Spleen (tissue), 11 donors: ENCODE results near the gene GRIN3A. TPM values are rescaled to one million over a fixed set of nuclear protein-coding genes. Genes with fewer than 3 reads are reported as not detected.

ENCODE experiments used
- DNase-seq: peaks from one replicate; pipeline ENCODE4 v3.0.0-alpha.2; 2020
- H3K27ac ChIP-seq, 8 donors: fragments of 200-600 bp; sonication (generic) in 7 of 8; 1 replicate in 4 of 8; 2 replicates in 4 of 8; pipeline versions ENCODE4 v1.5.0 to v1.8.0; 2016 to 2021; ENCODE audit warnings: inconsistent platforms in 4 of 8, mild to moderate bottlenecking in 4 of 8, moderate library complexity in 1 of 8
- H3K27me3 ChIP-seq, 7 donors: fragments of 200-600 bp; sonication (generic) in 6 of 7; replicated peaks in 1 of 7; 1 replicate in 4 of 7; 2 replicates in 3 of 7; pipeline versions ENCODE4 v1.5.0 to v1.8.0; 2016 to 2021; ENCODE audit warnings: inconsistent platforms in 3 of 7, mild to moderate bottlenecking in 1 of 7
- H3K36me3 ChIP-seq, 6 donors: fragments of 200-600 bp; sonication (generic) in 5 of 6; 1 replicate in 4 of 6; 2 replicates in 2 of 6; pipeline versions ENCODE4 v1.5.0 to v1.8.0; 2016 to 2021; ENCODE audit warnings: inconsistent platforms in 2 of 6
- H3K4me1 ChIP-seq, 6 donors: fragments of 200-600 bp; sonication (generic) in 5 of 6; 1 replicate in 3 of 6; 2 replicates in 3 of 6; pipeline versions ENCODE4 v1.5.0 to v1.8.0; 2016 to 2021; ENCODE audit warnings: inconsistent platforms in 3 of 6
- H3K4me3 ChIP-seq, 8 donors: fragments of 200-600 bp; sonication (generic) in 7 of 8; 1 replicate in 4 of 8; 2 replicates in 4 of 8; pipeline versions ENCODE4 v1.5.0 to v1.8.0; 2016 to 2021; ENCODE audit warnings: inconsistent platforms in 4 of 8, mild to moderate bottlenecking in 4 of 8, moderate library complexity in 2 of 8
- H3K9me3 ChIP-seq, 8 donors: fragments of 200-600 bp; sonication (generic) in 7 of 8; 1 replicate in 4 of 8; 2 replicates in 4 of 8; pipeline versions ENCODE4 v1.5.0 to v1.8.0; 2016 to 2021; ENCODE audit warnings: inconsistent platforms in 4 of 8
- CTCF ChIP-seq, 11 experiments: fragments of 200-600 bp in 7 of 11; fragments of 450-650 bp in 4 of 11; sonication (generic) in 4 of 11; IDR thresholded peaks in 8 of 11; conservative IDR thresholded peaks in 3 of 11; 1 replicate in 7 of 11; 2 replicates in 4 of 11; pipeline versions ENCODE4 v1.4.0 to v1.8.0; 2016 to 2021; ENCODE audit warnings: antibody characterized with exemption in 11 of 11, inconsistent platforms in 4 of 11, mild to moderate bottlenecking in 1 of 11
- POLR2A ChIP-seq, 3 donors: fragments of 450-650 bp; IDR thresholded peaks; one replicate each; pipeline ENCODE4 v1.5.1; 2017; ENCODE audit warnings: antibody characterized with exemption in 3 of 3, mild to moderate bottlenecking in 1 of 3
- POLR2AphosphoS5 ChIP-seq, 3 donors: sonication (generic); formaldehyde crosslinking; IDR thresholded peaks; one replicate each; pipeline ENCODE4 v1.5.1; 2017; ENCODE audit warnings: antibody characterized with exemption in 3 of 3
- WGBS, 5 donors: extraction: QIAGEN DNeasy Blood & Tissue Kit in 3 of 5; methylation state at CpG; one replicate each; pipeline versions ENCODE4 v1.1.5 to v1.1.7; 2013 to 2018; 5-methylcytosine and 5-hydroxymethylcytosine counted together
- intact Hi-C: fragments of 100-400 bp; cut with DNase I; formaldehyde crosslinking; loops from one replicate; pipeline ENCODE4 v1.15.0; 2023; ENCODE audit warnings: low total_unique reads
- polyA plus RNA-seq, 3 donors: library from polyadenylated mRNA; stranded (reverse); fragments of 200-250 nt; gene quantifications; one replicate each; pipeline ENCODE4 v1.2.1, GENCODE V29; 2013
- total RNA-seq, 7 donors: library from RNA; depleted of rRNA in 3 of 7; stranded (reverse); fragments of >200 nt in 3 of 7; fragmentation: NEBNext Ultra II Directional in 4 of 7; extraction: Animal tissue kit (Norgen Biotek cat#: 25700) in 4 of 7; gene quantifications; one replicate each; pipeline versions ENCODE4 v1.1.0 to v1.2.1, GENCODE V29; 2016 to 2021
- donor health status: healthy with polysubstance abuse.
- donor health status: DM: no; HTN: no; CAD: no; lungs with moderate emphysema.
- donor health status: DM: no; HTN: no; CAD: no.
- donor health status: Bipolar disorder and iron deficiency.
- donor health status: healthy.
- donor health status: DM: no; HTN: no; CAD: no.
- donor health status: DM: yes; HTN: yes; CAD: no.

Gene GRIN3A
- total and polyA plus RNA-seq, 10 donors = 0.07 to 1.6 (median 0.75) TPM

- intact Hi-C loops = no loop called here
- no peak for DNase-seq
- TF ChIP-seq POLR2A (IDR thresholded peaks at IDR 0.05) = no peak
- no peak for TF ChIP-seq CTCF (IDR thresholded peaks at IDR 0.05 in 8 of 11, conservative IDR thresholded peaks at IDR 0.05 in 3 of 11)
- TF ChIP-seq POLR2AphosphoS5 (IDR thresholded peaks at IDR 0.05) = no peak
- no peak overlapping the region for H3K27ac ChIP-seq
- H3K9me3 ChIP-seq = no peaks in the 10 kb centered on the region
- WGBS, 5 donors = 54 to 73% (median 61%) methylated on average over 1 of the region's 1 CpG
- no peaks in the 10 kb centered on the region for H3K4me1 ChIP-seq
- no peaks in the 10 kb centered on the region for H3K36me3 ChIP-seq
- no peak overlapping the region for H3K4me3 ChIP-seq
- no peaks in the 10 kb centered on the region for H3K27me3 ChIP-seq
Measured at GRCh38 chr9:101648493-101648892, 90.0 kb downstream of the GRIN3A start.

DNA sequence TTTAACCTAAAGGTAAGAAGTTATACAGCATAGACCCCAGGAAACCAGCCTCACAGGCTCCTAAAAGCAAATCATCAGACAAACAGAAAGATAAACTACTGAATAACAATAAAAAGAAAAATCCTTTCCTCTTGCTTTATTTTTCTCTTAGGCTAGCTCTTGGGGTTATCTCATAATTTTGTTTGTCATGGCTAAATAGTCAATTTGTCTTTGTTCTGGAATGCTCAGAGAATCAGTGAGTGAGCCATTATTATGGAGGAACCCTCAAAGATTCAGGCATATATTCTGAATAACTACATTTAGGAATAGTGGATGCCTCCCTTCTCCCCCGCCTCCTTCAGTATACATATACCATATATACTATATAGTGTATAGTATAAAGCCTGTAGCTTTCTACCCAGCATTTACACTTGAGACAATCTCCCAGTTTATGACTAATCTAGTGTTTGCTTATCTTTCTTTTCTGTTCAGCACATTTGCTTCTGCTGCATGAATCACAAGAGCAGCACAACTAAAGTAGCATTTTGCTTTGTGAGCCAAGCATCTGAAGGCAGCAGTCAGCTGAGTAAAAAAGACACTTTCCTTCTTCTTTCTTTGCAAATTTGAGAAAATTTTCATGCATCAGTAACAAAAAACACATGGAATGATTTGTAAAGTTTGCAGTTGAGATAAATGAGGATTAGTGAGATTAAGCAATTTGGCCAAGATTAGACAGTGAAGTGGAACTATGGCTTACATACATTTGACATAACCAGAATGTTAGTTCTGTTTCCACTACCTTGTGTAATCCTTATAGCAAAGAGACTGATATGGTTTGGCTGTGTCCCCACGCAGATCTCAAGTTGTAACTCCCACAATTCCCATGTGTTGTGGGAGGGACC lies 98.4 kb downstream of the GRIN3A start:
- Histone ChIP-seq H3K4me1 (no peaks in the 10 kb centered on the region), H3K27ac (no peak overlapping the region), H3K4me3 (no peak overlapping the region), H3K9me3 (peaks cover 0 to 14% (median 10%) of the 10 kb centered on the region in 8 donors), H3K36me3 (no peaks in the 10 kb centered on the region), H3K27me3 (no peaks in the 10 kb centered on the region)
- no peak for TF ChIP-seq POLR2A (IDR thresholded peaks at IDR 0.05)
- TF ChIP-seq CTCF (IDR thresholded peaks at IDR 0.05 in 8 of 11, conservative IDR thresholded peaks at IDR 0.05 in 3 of 11) = no peak
- no peak for TF ChIP-seq POLR2AphosphoS5 (IDR thresholded peaks at IDR 0.05)
- intact Hi-C loops = no loop called here
- 73 to 83% (median 81%) methylated on average over 2 of the region's 2 CpGs for WGBS, 5 donors
- DNase-seq = no peak

DNA sequence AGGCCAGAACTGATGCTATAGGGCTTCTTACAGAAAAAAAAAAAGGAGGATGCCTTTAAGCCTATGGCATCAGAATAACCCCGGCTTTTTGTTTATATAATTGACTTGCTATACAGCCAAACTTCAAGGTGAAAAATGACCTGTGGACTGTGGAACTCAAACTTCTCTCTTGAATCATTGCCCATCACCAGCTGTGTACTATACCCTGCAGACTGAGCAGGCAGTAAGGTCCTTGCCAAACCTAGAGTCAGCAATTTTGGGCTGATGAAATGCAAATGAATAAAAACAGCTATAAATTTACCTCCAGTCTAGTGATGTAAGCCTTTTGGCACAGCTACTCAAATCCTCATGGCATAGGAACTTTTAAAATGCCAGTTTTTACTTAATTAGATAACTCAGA lies 99.1 kb downstream of the GRIN3A start:
- H3K4me1 ChIP-seq = no peaks in the 10 kb centered on the region
- WGBS, 5 donors = 44 to 76% (median 63%) methylated on average over 1 of the region's 1 CpG
- H3K36me3 ChIP-seq = no peaks in the 10 kb centered on the region
- no peak for DNase-seq
- peaks cover 0 to 14% (median 10%) of the 10 kb centered on the region in 8 donors for H3K9me3 ChIP-seq
- H3K27me3 ChIP-seq = no peaks in the 10 kb centered on the region
- no peak overlapping the region for H3K27ac ChIP-seq
- no peak overlapping the region for H3K4me3 ChIP-seq
- TF ChIP-seq CTCF (IDR thresholded peaks at IDR 0.05 in 8 of 11, conservative IDR thresholded peaks at IDR 0.05 in 3 of 11) = no peak
- TF ChIP-seq POLR2A (IDR thresholded peaks at IDR 0.05) = no peak
- TF ChIP-seq POLR2AphosphoS5 (IDR thresholded peaks at IDR 0.05) = no peak
- intact Hi-C loops = no loop called here

DNA sequence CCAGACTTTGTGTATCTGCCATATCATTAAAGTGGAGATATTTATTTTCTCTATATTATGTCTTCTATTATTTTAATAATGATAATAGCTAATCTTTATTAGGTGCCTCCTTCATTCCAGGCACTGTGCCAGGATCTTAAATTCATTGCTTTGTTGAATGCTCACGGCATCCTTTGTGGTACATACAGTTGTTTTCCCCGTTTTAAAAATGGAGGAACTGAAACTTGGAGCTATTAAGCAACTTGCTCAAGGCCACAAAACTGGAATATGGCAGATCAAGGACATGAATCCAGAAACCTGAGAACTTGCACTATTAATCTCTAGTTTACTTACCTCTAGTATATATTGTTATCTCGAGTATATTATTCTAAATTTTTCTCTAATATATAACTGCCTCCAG lies 102.2 kb downstream of the GRIN3A start:
- no peak for DNase-seq
- 50 to 64% (median 60%) methylated on average over 3 of the region's 3 CpGs for whole genome bisulfite sequencing, 5 donors
- no peak overlapping the region for H3K27ac ChIP-seq
- no peaks in the 10 kb centered on the region for H3K36me3 ChIP-seq
- intact Hi-C loops = no loop called here
- no peak for TF ChIP-seq CTCF (IDR thresholded peaks at IDR 0.05 in 8 of 11, conservative IDR thresholded peaks at IDR 0.05 in 3 of 11)
- no peak for TF ChIP-seq POLR2A (IDR thresholded peaks at IDR 0.05)
- TF ChIP-seq POLR2AphosphoS5 (IDR thresholded peaks at IDR 0.05) = no peak
- no peaks in the 10 kb centered on the region for H3K4me1 ChIP-seq
- no peaks in the 10 kb centered on the region for H3K9me3 ChIP-seq
- H3K4me3 ChIP-seq = no peak overlapping the region
- no peaks in the 10 kb centered on the region for H3K27me3 ChIP-seq
